ENCODE results near the gene KLHL33. TPM values are rescaled to one million over a fixed set of nuclear protein-coding genes. Genes with fewer than 3 reads are reported as not detected.

Gene KLHL33
- total RNA-seq, 1 experiment from 2014 or later, result 0.14 TPM

- no peak for TF ChIP-seq CTCF (IDR thresholded peaks at IDR 0.05; ENCODE audit: unreplicated experiment)
- no TSS peak for BruUV-seq (replicated peaks)
- ChIA-PET POLR2A (interaction anchor here (0.5 to 6.5 kb wide), 32 partner anchors 8 to 1049 kb away, joined by 3 to 65 read pairs (median 4); partner anchors contain the start of genes METTL3, PARP2, PNP and RNASE4), CTCF (interaction anchor here (0.5 to 3.3 kb wide), 11 partner anchors 8 to 643 kb away, joined by 3 to 26 read pairs (median 4); partner anchors contain the start of genes ANG and PNP)
- H3K27me3 Mint-ChIP-seq (ENCODE audit: insufficient read depth, unreplicated experiment), result no peaks in the 10 kb centered on the region
- intact Hi-C loops (cut with micrococcal nuclease), result loop anchor here (1.0 to 2.0 kb wide), 3 partner anchors 8 to 152 kb away; partner anchors contain the start of genes CCNB1IP1 and PNP
- peaks cover 21% of the 10 kb centered on the region for H3K4me1 Mint-ChIP-seq (ENCODE audit: insufficient read depth, unreplicated experiment)
- DNase-seq (ENCODE audit: unreplicated experiment), result peak; percentile 100
- peak within 1 kb of the TSS; percentile 92 for H3K27ac Mint-ChIP-seq (ENCODE audit: low read depth, unreplicated experiment)
- H3K36me3 Mint-ChIP-seq (ENCODE audit: insufficient read depth, unreplicated experiment), result peaks cover 23% of the 10 kb centered on the region
- H3K9me3 Mint-ChIP-seq (ENCODE audit: unreplicated experiment), result no peaks in the 10 kb centered on the region
- H3K4me3 Mint-ChIP-seq (ENCODE audit: unreplicated experiment), result peak within 1 kb of the TSS; percentile 76
Observed at GRCh38 chr14:20461225-20462141, 25.5 kb upstream of the KLHL33 start, which contains the start of gene PIP4P1. TSS of gene PIP4P1 (minus strand) at chr14:20461434. CDS start at chr14:20461325, 109 bp downstream.

- peak overlapping the region; percentile 76 for H3K4me3 Mint-ChIP-seq (ENCODE audit: unreplicated experiment)
- BruUV-seq (replicated peaks), result no TSS peak
- peaks cover 21% of the 10 kb centered on the region for H3K4me1 Mint-ChIP-seq (ENCODE audit: insufficient read depth, unreplicated experiment)
- CTCF ChIA-PET, result interaction anchor here (0.5 to 3.3 kb wide), 9 partner anchors 9 to 228 kb away, joined by 3 to 26 read pairs (median 4); partner anchors contain the start of genes ANG and PNP
- DNase-seq (ENCODE audit: unreplicated experiment), result peak; percentile 17
- H3K36me3 Mint-ChIP-seq (ENCODE audit: insufficient read depth, unreplicated experiment), result peaks cover 23% of the 10 kb centered on the region
- no peak for TF ChIP-seq CTCF (IDR thresholded peaks at IDR 0.05; ENCODE audit: unreplicated experiment)
- intact Hi-C loops (cut with micrococcal nuclease), result loop anchor here (1.0 to 2.0 kb wide), 3 partner anchors 9 to 153 kb away; partner anchors contain the start of genes CCNB1IP1 and PNP
- H3K27ac Mint-ChIP-seq (ENCODE audit: low read depth, unreplicated experiment), result peak overlapping the region; percentile 92
- POLR2A ChIA-PET, result interaction anchor here (0.6 to 6.5 kb wide), 18 partner anchors 9 to 530 kb away, joined by 3 to 65 read pairs (median 5); partner anchors contain the start of genes PARP2, PNP, RNASE4 and TEP1
- no peaks in the 10 kb centered on the region for H3K27me3 Mint-ChIP-seq (ENCODE audit: insufficient read depth, unreplicated experiment)
- H3K9me3 Mint-ChIP-seq (ENCODE audit: unreplicated experiment), result no peaks in the 10 kb centered on the region
Observed at GRCh38 chr14:20460458-20461224, 24.7 kb upstream of the KLHL33 start.

GRCh38 chr14:20458031-20458789 is 22.2 kb upstream of the KLHL33 start:
- Mint-ChIP-seq H3K27me3 (ENCODE audit: insufficient read depth, unreplicated experiment) (no peaks in the 10 kb centered on the region), H3K4me1 (ENCODE audit: insufficient read depth, unreplicated experiment) (peaks cover 21% of the 10 kb centered on the region), H3K27ac (ENCODE audit: low read depth, unreplicated experiment) (no peak overlapping the region), H3K9me3 (ENCODE audit: unreplicated experiment) (no peaks in the 10 kb centered on the region), H3K4me3 (ENCODE audit: unreplicated experiment) (no peak overlapping the region), H3K36me3 (ENCODE audit: insufficient read depth, unreplicated experiment) (peaks cover 23% of the 10 kb centered on the region)
- TF ChIP-seq CTCF (IDR thresholded peaks at IDR 0.05; ENCODE audit: unreplicated experiment), result no peak
- no TSS peak for BruUV-seq (replicated peaks)
- ChIA-PET POLR2A (interaction anchor here (0.7 to 6.5 kb wide), 3 partner anchors 56 to 226 kb away, joined by 3 to 65 read pairs (median 3); partner anchors contain the start of gene RNASE4), CTCF (interaction anchor here (0.6 kb wide), 1 partner anchor 512 kb away, joined by 3 read pairs; no protein-coding TSS in a partner anchor)
- no peak for DNase-seq (ENCODE audit: unreplicated experiment)
- intact Hi-C loops (cut with micrococcal nuclease), result no loop called here

Data from MCF 10A (cell line).